Neural cell (in vitro differentiated cells): Measurements from ENCODE around the gene EXO1. TPM values are rescaled to one million over a fixed set of nuclear protein-coding genes. Genes with fewer than 3 reads are reported as not detected.

Experiments
- H2AFZ ChIP-seq: fragments of 200-600, 300-800 bp; sonication (generic), shearing (Covaris generic); 2 replicates; pipeline ENCODE4 v1.6.0; 2014; ENCODE audit warnings: low read depth, mild to moderate bottlenecking, antibody characterized with exemption, low read length, moderate library complexity
- H3F3A ChIP-seq: fragments of 200-600 bp; shearing (Covaris generic); 2 replicates; pipeline ENCODE4 v1.6.1; 2016; ENCODE audit warnings: mild to moderate bottlenecking, moderate library complexity, mixed read lengths, antibody characterized with exemption, low read length; ENCODE audit not compliant: insufficient read depth, poor library complexity, severe bottlenecking
- H3K27ac ChIP-seq: fragments of 200-600, 300-800 bp; sonication (generic), shearing (Covaris generic); 2 replicates; pipeline ENCODE4 v1.5.1; 2014; ENCODE audit warnings: mild to moderate bottlenecking, low read length, moderate library complexity
- H3K27me3 ChIP-seq: fragments of 300-800, 200-600 bp; sonication (generic), shearing (Covaris generic); 2 replicates; pipeline ENCODE4 v1.6.0; 2014; ENCODE audit warnings: mild to moderate bottlenecking, low read depth, low read length, moderate library complexity; ENCODE audit not compliant: insufficient read depth
- H3K36me3 ChIP-seq: fragments of 300-800, 200-600 bp; sonication (generic), shearing (Covaris generic); 2 replicates; pipeline ENCODE4 v1.5.1; 2014; ENCODE audit warnings: mild to moderate bottlenecking, antibody characterized with exemption, low read length, moderate library complexity; ENCODE audit not compliant: insufficient read depth
- H3K4me2 ChIP-seq: fragments of 300-800, 200-600 bp; sonication (generic), shearing (Covaris generic); 2 replicates; pipeline ENCODE4 v1.6.0; 2014; ENCODE audit warnings: mild to moderate bottlenecking, low read length
- H3K4me3 ChIP-seq: fragments of 300-800, 200-600 bp; sonication (generic), shearing (Covaris generic); 2 replicates; pipeline ENCODE4 v1.5.1; 2014; ENCODE audit warnings: mild to moderate bottlenecking, low read length, moderate library complexity
- H3K79me2 ChIP-seq: fragments of 200-600 bp; shearing (Covaris generic); replicated peaks from 2 replicates; pipeline ENCODE4 v1.6.0; 2014; ENCODE audit warnings: mild to moderate bottlenecking, low read length, moderate library complexity; ENCODE audit not compliant: insufficient read depth
- H3K9ac ChIP-seq: fragments of 300-800, 200-600 bp; sonication (generic), shearing (Covaris generic); 2 replicates; pipeline ENCODE4 v1.6.1; 2016; ENCODE audit warnings: mild to moderate bottlenecking, low read length, mixed read lengths
- H3K9me2 ChIP-seq: fragments of 200-600 bp; shearing (Covaris generic); 2 replicates; pipeline ENCODE4 v1.6.1; 2016; ENCODE audit warnings: mild to moderate bottlenecking, low read length, mixed read lengths; ENCODE audit not compliant: insufficient read depth
- H3K9me3 ChIP-seq: fragments of 200-600, 300-800 bp; sonication (generic), shearing (Covaris generic); 2 replicates; pipeline ENCODE4 v1.6.1; 2016; ENCODE audit warnings: mild to moderate bottlenecking, mixed run types, low read length, moderate library complexity, mixed read lengths
- H4K20me1 ChIP-seq: fragments of 200-600 bp; shearing (Covaris generic); 2 replicates; pipeline ENCODE4 v1.6.1; 2016; ENCODE audit warnings: mild to moderate bottlenecking, mixed run types; ENCODE audit not compliant: insufficient read depth
- EP300 ChIP-seq: fragments of 450-650 bp; conservative IDR thresholded peaks from 2 replicates; pipeline ENCODE4 v1.6.1; 2014; ENCODE audit warnings: antibody characterized with exemption, mild to moderate bottlenecking, moderate library complexity; ENCODE audit not compliant: poor library complexity, severe bottlenecking
- EZH2 ChIP-seq: fragments of 200-600, 300-800 bp; shearing (Covaris generic), sonication (generic); IDR thresholded peaks from 2 replicates; pipeline ENCODE4 v1.6.1; 2014; ENCODE audit warnings: antibody characterized with exemption, low read length, borderline replicate concordance, mild to moderate bottlenecking; ENCODE audit not compliant: insufficient read depth, poor library complexity, severe bottlenecking
- MXI1 ChIP-seq: fragments of 450-650 bp; conservative IDR thresholded peaks from 2 replicates; pipeline ENCODE4 v1.6.1; 2014; ENCODE audit warnings: antibody characterized with exemption, mild to moderate bottlenecking; ENCODE audit not compliant: poor library complexity, severe bottlenecking
- POLR2AphosphoS5 ChIP-seq: IDR thresholded peaks from 2 replicates; pipeline ENCODE4 v1.6.1; 2012
- RAD21 ChIP-seq: fragments of 450-650 bp; conservative IDR thresholded peaks from 2 replicates; pipeline ENCODE4 v1.6.1; 2014; ENCODE audit warnings: antibody characterized with exemption, mild to moderate bottlenecking, moderate library complexity
- SMC3 ChIP-seq: fragments of 450-650 bp; conservative IDR thresholded peaks from 2 replicates; pipeline ENCODE4 v1.6.1; 2014; ENCODE audit warnings: antibody characterized with exemption, mild to moderate bottlenecking, moderate library complexity; ENCODE audit not compliant: poor library complexity
- TAF1 ChIP-seq: IDR thresholded peaks from 2 replicates; pipeline ENCODE4 v1.6.1; 2012; ENCODE audit warnings: low read depth
- polyA plus RNA-seq: library from polyadenylated mRNA; depleted of rRNA; stranded (reverse); fragments of >200 nt; gene quantifications from 2 replicates; pipeline ENCODE4 v1.2.3, GENCODE V29; 2014
- TF ChIP-seq, protein P1 (sequence below): IDR thresholded peaks from 2 replicates; pipeline ENCODE4 v1.6.1; 2012; ENCODE audit warnings: borderline replicate concordance
- TF ChIP-seq, protein P2 (sequence below): fragments of 450-650 bp; IDR thresholded peaks from 2 replicates; pipeline ENCODE4 v1.5.1; 2014; ENCODE audit warnings: antibody characterized with exemption, mild to moderate bottlenecking, moderate library complexity; ENCODE audit not compliant: poor library complexity, severe bottlenecking

The EXO1 gene
- polyA plus RNA-seq, 1 donor from 2014 or later = 0.92 TPM

DNA sequence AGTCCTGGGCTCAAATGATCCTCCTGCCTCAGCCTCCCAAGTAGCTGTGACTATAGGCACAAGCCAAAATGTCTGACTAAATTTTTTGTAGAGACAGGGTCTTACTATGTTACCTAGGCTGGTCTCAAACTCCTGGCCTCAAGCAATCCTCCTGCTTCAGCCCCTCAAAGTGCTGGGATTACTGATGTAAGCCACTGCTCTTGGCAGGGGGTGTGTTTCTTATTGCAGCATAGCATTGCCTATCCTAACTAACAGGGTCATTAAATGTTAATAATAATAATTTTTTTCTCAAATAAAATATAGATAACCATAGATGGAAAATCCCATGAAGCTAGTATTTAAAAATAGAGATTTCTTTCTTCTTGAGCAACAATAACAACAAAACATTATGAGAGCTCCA is 52.4 kb downstream of the EXO1 start:
- TF ChIP-seq, protein P1, sequence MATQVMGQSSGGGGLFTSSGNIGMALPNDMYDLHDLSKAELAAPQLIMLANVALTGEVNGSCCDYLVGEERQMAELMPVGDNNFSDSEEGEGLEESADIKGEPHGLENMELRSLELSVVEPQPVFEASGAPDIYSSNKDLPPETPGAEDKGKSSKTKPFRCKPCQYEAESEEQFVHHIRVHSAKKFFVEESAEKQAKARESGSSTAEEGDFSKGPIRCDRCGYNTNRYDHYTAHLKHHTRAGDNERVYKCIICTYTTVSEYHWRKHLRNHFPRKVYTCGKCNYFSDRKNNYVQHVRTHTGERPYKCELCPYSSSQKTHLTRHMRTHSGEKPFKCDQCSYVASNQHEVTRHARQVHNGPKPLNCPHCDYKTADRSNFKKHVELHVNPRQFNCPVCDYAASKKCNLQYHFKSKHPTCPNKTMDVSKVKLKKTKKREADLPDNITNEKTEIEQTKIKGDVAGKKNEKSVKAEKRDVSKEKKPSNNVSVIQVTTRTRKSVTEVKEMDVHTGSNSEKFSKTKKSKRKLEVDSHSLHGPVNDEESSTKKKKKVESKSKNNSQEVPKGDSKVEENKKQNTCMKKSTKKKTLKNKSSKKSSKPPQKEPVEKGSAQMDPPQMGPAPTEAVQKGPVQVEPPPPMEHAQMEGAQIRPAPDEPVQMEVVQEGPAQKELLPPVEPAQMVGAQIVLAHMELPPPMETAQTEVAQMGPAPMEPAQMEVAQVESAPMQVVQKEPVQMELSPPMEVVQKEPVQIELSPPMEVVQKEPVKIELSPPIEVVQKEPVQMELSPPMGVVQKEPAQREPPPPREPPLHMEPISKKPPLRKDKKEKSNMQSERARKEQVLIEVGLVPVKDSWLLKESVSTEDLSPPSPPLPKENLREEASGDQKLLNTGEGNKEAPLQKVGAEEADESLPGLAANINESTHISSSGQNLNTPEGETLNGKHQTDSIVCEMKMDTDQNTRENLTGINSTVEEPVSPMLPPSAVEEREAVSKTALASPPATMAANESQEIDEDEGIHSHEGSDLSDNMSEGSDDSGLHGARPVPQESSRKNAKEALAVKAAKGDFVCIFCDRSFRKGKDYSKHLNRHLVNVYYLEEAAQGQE = no peak
- TF ChIP-seq SMC3 = no peak
- no peak for TF ChIP-seq RAD21
- TF ChIP-seq, protein P2, sequence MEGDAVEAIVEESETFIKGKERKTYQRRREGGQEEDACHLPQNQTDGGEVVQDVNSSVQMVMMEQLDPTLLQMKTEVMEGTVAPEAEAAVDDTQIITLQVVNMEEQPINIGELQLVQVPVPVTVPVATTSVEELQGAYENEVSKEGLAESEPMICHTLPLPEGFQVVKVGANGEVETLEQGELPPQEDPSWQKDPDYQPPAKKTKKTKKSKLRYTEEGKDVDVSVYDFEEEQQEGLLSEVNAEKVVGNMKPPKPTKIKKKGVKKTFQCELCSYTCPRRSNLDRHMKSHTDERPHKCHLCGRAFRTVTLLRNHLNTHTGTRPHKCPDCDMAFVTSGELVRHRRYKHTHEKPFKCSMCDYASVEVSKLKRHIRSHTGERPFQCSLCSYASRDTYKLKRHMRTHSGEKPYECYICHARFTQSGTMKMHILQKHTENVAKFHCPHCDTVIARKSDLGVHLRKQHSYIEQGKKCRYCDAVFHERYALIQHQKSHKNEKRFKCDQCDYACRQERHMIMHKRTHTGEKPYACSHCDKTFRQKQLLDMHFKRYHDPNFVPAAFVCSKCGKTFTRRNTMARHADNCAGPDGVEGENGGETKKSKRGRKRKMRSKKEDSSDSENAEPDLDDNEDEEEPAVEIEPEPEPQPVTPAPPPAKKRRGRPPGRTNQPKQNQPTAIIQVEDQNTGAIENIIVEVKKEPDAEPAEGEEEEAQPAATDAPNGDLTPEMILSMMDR = no peak
- TF ChIP-seq EP300 = no peak
- no peaks in the 10 kb centered on the region for H3K9me2 ChIP-seq
- H3K79me2 ChIP-seq = no peaks in the 10 kb centered on the region
- no peaks in the 10 kb centered on the region for H3K27me3 ChIP-seq
- H3K9ac ChIP-seq = no peak overlapping the region
- H2AFZ ChIP-seq = no peak overlapping the region
- H3K9me3 ChIP-seq = no peaks in the 10 kb centered on the region
- H3K4me3 ChIP-seq = no peak overlapping the region
- no peak overlapping the region for H3K27ac ChIP-seq
- H3K4me2 ChIP-seq = no peak overlapping the region
- H3F3A ChIP-seq = no peaks in the 10 kb centered on the region
- H4K20me1 ChIP-seq = no peaks in the 10 kb centered on the region
- H3K36me3 ChIP-seq = no peaks in the 10 kb centered on the region

DNA sequence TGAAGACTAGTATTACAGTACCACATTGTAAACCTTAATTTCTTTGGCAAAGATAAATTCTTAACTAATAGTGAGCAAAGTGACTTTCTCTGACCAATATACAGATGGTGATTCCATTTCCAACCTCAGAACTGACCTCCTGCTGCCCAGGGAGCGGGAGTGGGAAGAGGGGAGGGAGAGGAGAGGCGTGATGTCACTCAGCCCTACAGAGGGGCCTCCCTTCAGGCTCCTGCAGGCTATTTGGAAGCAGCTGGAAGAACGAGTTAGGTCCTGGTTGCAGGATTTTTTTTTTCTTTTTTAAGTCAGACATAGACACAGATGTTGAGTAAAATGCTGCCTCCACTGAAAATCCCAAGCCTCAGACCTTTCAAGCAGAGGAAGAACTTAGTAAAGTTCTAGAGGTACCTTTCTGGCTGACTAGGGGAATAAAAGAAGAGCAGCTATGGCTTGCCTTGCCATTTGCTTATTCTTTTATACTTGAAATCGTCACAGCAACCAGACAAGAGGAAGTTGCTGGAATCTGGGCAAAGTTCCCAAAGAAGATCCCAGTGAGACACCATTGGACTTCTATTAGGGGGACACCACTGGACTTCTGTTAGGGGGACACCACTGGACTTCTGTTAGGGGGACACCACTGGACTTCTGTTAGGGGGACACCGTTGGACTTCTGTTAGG is 54.5 kb downstream of the EXO1 start:
- TF ChIP-seq TAF1 = no peak
- TF ChIP-seq, protein P1 = no peak
- TF ChIP-seq MXI1 = no peak
- no peak for TF ChIP-seq EZH2
- TF ChIP-seq RAD21 = no peak
- no peak for TF ChIP-seq POLR2AphosphoS5
- TF ChIP-seq SMC3 = no peak
- TF ChIP-seq, protein P2 = no peak
- TF ChIP-seq EP300 = no peak
- no peaks in the 10 kb centered on the region for H4K20me1 ChIP-seq
- no peaks in the 10 kb centered on the region for H3F3A ChIP-seq
- H3K79me2 ChIP-seq = no peaks in the 10 kb centered on the region
- no peaks in the 10 kb centered on the region for H3K36me3 ChIP-seq
- H3K4me2 ChIP-seq = no peak overlapping the region
- H3K9me3 ChIP-seq = no peaks in the 10 kb centered on the region
- no peak overlapping the region for H3K4me3 ChIP-seq
- no peak overlapping the region for H3K9ac ChIP-seq
- no peak overlapping the region for H3K27ac ChIP-seq
- H3K27me3 ChIP-seq = no peaks in the 10 kb centered on the region
- H2AFZ ChIP-seq = no peak overlapping the region
- no peaks in the 10 kb centered on the region for H3K9me2 ChIP-seq
